Activated T-helper 9 cell treated with anti-CD3 and anti-CD28 coated beads, Interleukin-2, amount 50 U/mL, for 16 hours (primary cell): ENCODE results near the gene ADAM15.

Source experiments
- DNase-seq: peaks from one replicate; pipeline ENCODE4 v3.0.0-alpha.2; 2020; ENCODE audit warnings: low read depth

Gene ADAM15

DNA sequence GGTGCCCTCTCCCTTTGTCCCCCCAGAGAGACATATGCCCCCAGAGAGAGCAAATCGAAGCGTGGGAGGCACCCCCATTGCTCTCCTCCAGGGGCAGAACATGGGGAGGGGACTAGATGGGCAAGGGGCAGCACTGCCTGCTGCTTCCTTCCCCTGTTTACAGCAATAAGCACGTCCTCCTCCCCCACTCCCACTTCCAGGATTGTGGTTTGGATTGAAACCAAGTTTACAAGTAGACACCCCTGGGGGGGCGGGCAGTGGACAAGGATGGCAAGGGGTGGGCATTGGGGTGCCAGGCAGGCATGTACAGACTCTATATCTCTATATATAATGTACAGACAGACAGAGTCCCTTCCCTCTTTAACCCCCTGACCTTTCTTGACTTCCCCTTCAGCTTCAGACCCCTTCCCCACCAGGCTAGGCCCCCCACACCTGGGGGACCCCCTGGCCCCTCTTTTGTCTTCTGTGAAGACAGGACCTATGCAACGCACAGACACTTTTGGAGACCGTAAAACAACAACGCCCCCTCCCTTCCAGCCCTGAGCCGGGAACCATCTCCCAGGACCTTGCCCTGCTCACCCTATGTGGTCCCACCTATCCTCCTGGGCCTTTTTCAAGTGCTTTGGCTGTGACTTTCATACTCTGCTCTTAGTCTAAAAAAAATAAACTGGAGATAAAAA, 35.9 kb downstream of the ADAM15 start:
- DNase-seq = no peak

DNA sequence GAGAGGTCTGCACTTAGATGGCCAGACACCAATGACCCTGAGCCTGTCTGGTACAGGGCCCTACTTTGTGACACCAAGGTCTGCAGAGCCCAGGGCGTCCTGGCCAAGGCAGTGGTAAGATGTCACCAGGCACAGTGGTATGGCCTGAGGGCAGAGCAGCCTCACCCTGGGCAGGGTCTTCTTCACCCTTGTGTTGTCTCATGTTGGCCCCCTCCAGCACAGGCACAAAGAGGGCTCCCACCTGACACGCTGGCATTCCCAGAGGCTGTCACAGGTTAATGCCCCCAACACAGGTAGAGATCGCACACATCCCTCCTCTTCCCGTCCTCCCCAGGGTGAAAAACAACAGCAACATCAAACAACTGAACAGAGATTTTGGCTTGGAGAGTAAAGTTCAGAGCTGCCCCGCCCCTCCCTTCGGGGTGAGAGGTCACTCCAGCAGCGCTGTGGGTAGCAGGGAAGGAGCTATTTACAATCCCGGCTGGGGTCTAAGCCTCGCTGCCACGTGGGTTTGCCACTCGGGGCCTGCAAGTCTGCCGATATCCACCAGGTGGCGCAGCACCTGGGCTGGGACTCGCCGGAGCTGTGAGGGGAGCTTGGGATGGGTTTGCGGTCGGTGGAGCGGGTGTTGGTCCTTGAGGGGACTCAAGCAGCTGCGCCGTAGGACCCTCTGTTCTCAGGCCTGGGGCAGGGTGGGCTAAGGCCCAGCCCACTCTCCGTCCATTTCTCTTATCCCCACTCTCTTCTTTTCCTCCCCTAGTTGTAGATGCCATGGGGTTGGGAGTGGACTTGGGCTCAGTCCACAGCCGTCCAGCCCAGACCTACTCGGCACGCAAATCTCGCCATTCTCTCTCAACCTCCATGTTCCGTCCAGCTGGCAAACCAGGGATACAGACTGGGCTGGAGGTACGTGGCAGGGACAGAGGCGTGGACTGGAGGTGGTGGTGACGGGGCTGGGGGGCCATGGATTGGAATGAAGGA, 40.2 kb downstream of the ADAM15 start:
- DNase-seq = peak; percentile 70

DNA sequence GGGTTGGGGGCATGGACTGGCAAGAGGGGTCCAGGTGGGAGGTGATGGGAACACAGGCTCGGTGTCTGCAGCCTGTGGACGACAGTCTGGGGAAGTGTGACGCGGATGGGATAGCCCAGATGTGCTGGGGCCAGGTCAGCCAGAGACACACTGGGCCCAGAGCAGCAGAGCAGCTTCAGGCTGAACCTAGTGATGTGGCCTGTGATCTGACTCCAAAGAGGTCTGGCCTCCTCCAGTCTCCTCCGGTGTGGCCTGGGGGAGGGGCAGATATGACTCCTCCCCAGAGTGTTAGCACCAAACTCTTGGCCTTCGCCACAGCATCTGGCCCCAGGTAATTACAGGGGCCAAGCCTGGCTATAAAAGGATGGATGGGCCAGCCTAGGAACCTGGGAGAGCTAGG, 41.0 kb downstream of the ADAM15 start:
- no peak for DNase-seq

DNA sequence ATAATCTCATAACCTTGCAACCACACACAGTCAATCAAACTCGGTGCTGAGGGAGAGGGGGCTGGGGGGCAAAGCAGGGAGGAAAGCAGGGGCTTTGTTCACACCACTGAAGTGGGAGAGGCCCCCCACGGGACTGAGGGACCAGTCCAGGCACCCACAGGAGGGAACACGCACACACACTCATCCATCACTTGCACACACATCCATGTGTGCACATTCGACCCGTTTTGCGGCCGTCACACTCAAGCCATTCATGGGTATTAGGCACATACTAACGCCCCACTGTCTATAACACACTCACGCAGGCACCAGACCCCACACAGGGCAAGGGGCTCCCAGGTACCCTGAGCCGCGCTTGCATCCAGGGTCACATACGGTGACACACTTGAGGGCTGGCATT, 41.5 kb downstream of the ADAM15 start:
- DNase-seq = no peak

DNA sequence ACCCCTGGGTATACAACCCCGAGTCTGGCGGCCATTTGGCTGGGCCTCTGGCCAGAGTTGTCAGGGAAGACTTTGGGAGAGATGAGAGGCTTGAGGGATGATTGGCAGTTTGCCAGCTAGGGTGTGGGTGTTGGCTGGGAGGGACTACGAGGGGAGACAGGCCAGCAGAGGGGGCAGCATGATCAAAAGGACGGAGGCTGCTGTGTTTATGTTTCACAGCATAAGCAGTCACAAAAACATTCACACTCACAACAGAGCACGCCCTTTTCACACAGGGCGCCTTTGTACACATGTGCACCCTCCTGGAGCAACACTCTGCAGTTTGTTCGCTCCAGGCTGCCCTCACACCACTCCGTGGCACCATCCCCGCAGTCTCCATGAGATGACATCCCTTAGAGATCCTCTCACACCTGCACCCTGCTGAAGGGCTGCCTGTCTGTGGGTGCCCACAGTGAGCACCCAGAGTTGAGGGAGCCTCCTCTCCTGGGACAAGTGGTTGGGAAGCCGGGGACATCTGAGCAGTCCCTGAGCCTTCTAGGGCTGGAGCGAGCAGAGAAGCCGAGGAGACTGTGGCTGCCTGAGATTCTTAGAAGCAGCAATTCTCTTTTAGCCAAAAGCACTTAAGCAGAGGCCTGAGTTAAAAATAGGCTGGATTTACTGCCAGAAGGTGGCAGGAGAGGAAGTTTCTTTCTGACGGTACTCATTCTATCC, 43.0 kb downstream of the ADAM15 start:
- DNase-seq = no peak

DNA sequence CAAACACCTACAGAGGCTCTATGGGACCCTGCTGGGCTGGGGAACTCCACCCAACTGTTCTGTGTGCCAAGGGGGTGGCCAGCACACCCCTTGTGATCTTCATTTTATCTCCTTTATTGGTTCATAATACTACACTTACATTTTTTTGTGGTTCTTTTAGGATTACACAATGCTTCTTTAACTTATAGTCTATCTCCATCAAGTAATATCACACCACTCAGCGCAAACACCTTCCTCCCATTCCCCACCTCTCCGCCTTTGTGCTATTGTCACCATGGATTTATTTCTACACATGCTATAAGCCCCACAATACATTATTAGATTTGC, 43.5 kb downstream of the ADAM15 start:
- no peak for DNase-seq

DNA sequence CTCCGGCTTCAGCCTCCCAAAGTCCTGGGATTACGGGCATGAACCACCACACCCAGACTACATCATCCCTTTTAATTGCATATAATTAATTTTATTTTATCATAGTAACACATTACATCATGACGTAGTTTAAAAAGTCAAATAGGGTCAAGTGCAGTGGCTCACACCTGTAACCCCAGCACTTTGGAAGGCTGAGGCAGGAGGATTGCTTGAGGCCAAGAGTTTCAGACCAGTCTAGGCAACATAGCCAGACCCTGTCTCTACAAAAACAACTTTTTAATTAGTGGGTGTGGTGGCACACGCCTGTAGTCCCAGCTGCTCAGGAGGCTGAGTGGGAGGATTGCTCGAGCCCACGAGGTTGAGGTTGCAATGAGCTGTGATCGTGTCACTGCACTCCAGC, 48.2 kb downstream of the ADAM15 start:
- DNase-seq = no peak

DNA sequence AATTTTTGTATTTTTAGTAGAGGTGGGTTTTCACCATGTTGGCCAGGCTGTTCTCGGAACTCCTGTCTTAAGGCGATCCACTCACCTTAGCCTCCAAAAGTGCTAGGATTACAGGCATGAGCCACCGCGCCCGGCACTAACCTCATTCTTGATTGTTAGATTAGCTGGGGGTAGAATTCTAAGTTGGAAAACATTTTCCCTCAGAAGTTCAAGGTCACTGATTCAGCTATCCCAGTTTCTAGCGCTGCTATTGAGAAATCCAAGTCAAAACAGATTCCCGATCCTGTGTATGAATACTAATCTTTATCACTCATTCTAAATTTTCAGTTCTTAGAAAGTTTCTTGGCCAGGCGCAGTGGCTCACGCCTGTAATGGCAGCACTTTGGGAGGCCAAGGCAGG, 52.2 kb downstream of the ADAM15 start:
- no peak for DNase-seq

DNA sequence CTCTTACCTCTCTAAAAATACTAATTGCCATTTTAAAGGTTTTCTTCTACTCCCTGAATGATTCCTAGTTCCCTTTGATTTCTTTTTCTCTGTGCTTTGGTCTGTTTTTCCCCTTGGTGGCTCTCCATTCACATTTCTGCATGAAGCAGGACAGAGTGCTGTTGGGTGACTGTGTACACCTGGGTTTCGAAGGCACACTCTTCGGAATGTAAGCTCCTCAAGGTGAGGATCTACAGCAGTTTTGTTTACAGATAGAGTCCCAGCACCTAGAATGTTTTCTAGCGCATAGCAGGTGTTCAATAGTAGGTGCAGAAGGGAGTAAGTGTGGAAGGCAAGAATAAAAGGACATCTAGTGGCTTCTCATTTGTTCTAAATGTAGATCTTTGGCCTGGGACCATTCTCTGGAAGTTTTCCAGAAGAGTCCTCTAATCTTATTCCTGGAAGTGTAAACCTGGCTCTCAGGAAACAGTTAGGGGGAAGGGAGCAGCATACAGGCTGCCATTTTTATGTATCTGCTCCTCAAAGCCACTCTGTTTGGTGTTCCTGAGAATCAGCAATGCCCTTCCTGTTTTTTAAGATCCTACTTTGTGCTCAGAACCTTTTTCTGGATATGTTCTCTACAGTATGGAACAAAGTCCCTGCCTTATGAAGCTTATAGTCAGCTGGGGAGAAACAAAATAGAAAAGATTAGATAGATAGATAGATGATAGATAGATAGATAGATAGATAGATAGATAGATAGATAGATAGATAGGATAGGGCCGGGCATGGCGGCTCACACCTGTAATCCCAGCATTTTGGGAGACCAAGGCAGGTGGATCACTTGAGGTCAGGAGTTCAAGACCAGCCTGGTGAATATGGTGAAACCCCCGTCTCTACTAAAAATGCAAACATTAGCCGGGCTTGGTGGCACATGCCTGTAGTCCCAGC, 53.8 kb downstream of the ADAM15 start:
- DNase-seq = no peak

DNA sequence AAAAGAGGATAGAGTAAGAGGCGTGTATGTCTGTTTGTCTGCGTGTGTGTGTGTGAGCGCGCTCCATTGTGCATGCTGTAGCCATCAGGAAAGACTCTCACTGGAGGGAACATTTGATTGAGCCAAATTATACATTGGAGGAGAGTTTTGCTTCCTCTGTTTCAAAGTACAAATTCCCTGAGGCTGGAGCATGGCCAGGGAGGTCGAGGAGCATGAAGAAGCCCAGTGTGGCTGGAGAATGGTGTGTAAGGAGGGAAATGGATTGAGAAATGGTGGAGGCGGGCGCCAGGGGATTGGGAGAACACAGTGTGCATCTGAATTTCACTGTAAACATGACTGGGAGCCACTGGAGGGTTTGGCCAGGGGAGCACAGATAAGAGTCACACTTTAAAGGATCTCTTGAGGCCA, 54.5 kb downstream of the ADAM15 start:
- DNase-seq = no peak

DNA sequence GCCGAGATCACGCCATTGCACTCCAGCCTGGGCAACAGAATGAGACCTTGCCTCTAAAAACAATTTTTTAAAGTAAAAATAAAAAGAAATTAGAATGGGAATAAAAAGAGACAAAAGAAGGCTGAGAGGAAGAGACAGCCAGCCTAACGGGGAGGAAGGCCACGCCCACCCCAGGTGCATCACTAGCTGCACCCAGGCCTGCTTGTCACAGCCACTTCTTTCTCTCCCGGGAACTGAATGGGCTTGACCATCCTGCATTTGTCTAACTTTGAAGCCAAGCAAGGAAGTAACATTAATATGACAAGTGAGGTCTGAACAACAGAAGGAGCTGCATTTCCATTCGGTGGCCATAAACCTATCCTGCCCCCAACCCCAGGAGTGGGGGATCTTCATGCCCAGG, 55.7 kb downstream of the ADAM15 start:
- no peak for DNase-seq

DNA sequence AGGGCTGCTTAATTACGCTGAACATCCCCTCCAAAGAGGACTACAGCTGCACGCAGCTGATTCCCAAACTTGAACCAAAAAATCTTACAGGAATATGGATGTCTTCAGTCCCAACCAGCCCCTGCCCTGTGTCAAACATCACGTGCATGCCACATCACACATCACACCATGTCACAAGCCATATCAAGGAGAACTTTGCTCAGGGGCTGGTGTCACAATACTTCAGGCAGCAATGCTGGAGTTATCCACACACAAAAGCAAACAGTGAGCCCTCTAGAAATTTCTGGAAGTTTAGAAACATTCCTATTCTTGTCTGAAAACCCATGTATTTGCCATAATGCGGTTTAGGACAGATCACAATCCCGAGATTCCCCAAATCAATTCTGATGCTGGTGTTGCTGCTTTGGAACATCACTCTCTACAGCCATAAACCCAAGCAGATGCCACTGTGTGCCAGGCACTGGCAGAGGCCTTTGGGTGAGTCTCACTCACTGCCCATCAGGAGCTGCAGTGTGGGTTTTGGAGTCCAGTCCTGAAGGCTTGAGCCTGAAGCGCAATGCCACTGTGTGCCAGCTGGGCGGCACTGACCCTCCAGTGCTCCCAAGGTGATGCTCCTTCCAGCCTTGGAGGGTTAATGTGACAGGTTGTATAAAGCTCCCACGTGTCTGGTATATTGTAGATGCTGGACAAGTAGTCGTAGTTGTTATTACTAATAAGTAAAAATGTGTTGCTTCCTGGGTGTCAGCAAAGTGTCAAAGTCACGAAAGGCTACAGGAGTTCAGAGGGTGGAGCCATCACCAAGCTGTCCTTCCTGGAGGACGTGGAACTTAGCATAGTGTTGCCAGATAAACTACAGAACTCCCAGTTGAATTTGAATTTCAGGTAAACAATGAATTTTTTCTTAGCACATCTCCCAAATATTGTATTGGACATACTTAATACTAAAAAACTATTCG, 56.5 kb downstream of the ADAM15 start:
- no peak for DNase-seq

DNA sequence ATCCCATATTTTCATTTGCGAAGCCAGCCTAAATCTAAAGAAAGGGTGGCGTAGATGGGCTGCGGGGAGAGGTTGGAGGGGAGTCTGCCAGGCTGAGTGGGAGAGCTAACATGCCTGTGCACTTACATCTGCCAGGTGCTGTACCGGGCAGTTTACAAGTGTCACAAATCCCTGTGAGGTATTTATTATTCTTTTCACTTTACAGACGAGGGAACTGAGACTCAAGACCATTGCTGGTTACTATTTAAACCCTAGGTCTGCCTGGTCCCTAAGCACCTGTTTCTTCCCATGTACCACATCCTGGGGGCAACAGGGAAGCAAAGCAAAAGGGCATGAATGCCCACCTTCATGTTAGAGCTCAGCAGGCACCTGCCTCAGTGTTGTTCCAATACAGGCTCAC, 57.2 kb downstream of the ADAM15 start:
- DNase-seq = no peak

DNA sequence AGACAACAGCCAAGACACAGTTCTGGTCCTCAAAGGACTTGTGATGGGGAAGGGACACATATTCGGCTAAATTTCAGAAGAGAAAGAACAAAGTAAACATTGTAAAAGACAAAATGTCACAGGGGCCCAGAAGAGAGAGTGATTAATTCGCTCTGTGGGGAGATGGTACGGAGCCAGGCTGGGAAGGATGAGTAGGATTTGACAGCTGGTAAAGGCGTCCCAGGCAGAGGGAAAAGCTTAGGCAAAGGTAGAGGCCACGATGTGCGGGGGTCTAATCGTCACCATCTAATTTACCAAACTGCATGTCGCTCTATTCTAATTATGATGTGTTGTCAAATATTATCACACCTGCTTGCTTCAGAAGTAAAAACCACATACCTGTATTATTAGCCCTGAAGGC, 59.3 kb downstream of the ADAM15 start:
- DNase-seq = no peak

DNA sequence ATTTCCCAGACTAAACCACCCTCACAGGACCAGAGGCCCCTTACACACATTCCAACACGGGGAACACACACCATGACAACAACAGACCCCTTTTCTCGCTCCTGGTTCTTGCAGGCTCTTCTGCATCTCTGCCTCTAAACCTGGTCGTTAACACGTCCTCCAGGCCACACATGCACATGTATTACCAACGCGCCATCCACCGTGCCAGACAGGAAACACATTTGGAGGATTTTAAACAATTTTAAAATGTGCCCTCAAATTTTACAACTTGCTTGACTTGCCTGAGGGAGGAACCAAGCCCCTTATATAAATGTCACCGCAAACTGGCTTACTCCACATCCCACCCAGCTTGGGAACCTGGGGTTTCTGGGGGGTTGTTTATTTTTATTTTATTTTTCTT, 59.7 kb downstream of the ADAM15 start:
- DNase-seq = no peak
